Naive B cell (primary cell): ENCODE data around the gene GRK5. TPM values are rescaled to one million over a fixed set of nuclear protein-coding genes. Genes with fewer than 3 reads are reported as not detected.
"Not testable (repeated sequence)": the region's sequence is repeated elsewhere in the genome, so short reads cannot be mapped to it uniquely, and the experiment has no call there.

Experiments used
- ATAC-seq, 2 donors: fragments of 150-1000 bp; cut with Tn5 transposase; 2 replicates each; pipeline ENCODE4 v1.10.0; 2021; ENCODE audit warnings: low read depth in 2 of 2, mild to moderate bottlenecking in 2 of 2, moderate library complexity in 2 of 2
- DNase-seq: peaks from one replicate; pipeline ENCODE4 v3.0.0; 2022
- H3K27ac Mint-ChIP-seq, 6 donors: one replicate each; pipeline ENCODE4 v1.8.0; 2020 to 2022; ENCODE audit warnings: mild to moderate bottlenecking in 6 of 6, mixed read lengths in 6 of 6, moderate library complexity in 5 of 6, inconsistent platforms in 2 of 6
- H3K27me3 Mint-ChIP-seq, 3 donors: one replicate each; pipeline ENCODE4 v1.8.0; 2021 to 2022; ENCODE audit warnings: mixed read lengths in 3 of 3, mild to moderate bottlenecking in 1 of 3
- H3K36me3 Mint-ChIP-seq, 2 donors: one replicate each; pipeline ENCODE4 v1.8.0; 2020 to 2022; ENCODE audit warnings: mixed read lengths in 2 of 2, inconsistent platforms in 1 of 2, mild to moderate bottlenecking in 1 of 2
- H3K4me1 Mint-ChIP-seq, 3 donors: one replicate each; pipeline ENCODE4 v1.8.0; 2020 to 2022; ENCODE audit warnings: mixed read lengths in 3 of 3, inconsistent platforms in 1 of 3, mild to moderate bottlenecking in 1 of 3, moderate library complexity in 1 of 3
- H3K4me3 Mint-ChIP-seq, 8 donors: one replicate each; pipeline ENCODE4 v1.8.0; 2020 to 2022; ENCODE audit warnings: mild to moderate bottlenecking in 8 of 8, mixed read lengths in 8 of 8, moderate library complexity in 8 of 8, inconsistent platforms in 2 of 8
- H3K9me3 Mint-ChIP-seq, 7 donors: one replicate each; pipeline ENCODE4 v1.8.0; 2020 to 2022; ENCODE audit warnings: mixed read lengths in 7 of 7, mild to moderate bottlenecking in 5 of 7, inconsistent platforms in 2 of 7, moderate library complexity in 1 of 7
- polyA plus RNA-seq, 6 donors: library from polyadenylated mRNA; unstranded; fragments of 300-500 nt; fragmentation: Illumina TruSeq; gene quantifications; one replicate each; pipeline ENCODE4 v1.2.3, GENCODE V29; 2021; ENCODE audit warnings: low read depth in 6 of 6

GRK5 gene
- polyA plus RNA-seq, 6 donors from 2014 or later: 7.2 to 24.6 (median 13.7) TPM

DNA sequence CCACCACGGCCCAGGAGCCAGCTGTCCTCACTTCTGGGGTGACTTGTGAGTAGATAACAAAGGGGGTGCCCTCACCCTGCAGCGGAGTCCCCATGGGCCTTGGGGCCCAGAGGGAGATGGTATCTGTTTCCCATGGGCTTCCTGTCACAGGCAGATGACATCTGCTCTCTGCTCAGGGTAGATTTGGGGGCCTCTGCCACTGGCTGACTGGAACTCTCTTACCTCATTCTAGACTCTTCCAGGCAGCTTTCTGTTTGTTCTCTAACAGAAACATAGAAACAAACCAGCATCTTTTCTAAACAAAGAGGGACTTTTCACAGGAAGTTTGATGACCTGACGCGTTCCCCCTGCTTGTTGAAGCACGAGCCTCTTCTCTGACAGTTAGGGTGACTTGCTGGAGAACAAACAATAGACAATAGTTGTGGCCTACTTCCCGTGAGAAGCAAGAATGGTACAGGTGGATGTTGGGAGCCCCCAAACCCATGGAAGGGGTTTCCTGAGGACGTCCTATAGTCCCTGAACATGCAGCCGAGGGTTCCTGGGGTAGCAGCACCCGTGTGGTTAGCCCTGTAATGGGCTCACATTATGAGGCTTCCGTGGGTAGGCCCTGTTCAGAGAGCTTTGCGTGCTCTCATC is 61.6 kb downstream of the GRK5 start:
- no peaks in the 10 kb centered on the region for H3K9me3 Mint-ChIP-seq
- no peaks in the 10 kb centered on the region for H3K27me3 Mint-ChIP-seq
- peak overlapping the region; percentile 100 for H3K27ac Mint-ChIP-seq
- DNase-seq: peak; percentile 92
- peaks cover 53 to 84% (median 67%) of the 10 kb centered on the region in 3 donors for H3K4me1 Mint-ChIP-seq
- no peaks in the 10 kb centered on the region for H3K36me3 Mint-ChIP-seq
- H3K4me3 Mint-ChIP-seq: peak overlapping the region; percentile 13 to 84 (median 70)
- peak; percentile 82 for ATAC-seq

DNA sequence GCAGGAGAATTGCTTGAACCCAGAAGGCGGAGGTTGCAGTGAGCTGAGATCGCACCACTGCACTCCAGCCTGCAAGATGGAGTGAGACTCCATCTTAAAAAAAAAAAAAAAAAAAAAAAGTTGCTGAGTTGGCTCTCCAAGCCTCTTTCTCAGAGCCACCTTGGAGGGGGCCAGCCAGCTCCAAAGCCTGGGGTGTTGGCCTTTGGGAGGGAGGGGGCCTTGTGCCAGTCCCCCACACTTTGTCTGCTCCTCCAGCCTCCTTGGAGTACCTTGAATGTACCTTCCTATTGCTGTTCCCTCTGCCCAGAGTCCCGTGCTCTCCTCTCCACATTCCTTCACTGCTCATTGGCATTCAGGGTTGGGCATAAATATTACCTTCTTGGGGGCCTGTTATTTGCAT is 62.4 kb downstream of the GRK5 start:
- Mint-ChIP-seq H3K4me3 (peak overlapping the region in 6 of 8 donors; percentile 30 to 90 (median 82)), H3K27ac (peak overlapping the region; percentile 100), H3K9me3 (no peaks in the 10 kb centered on the region), H3K4me1 (peaks cover 54 to 84% (median 68%) of the 10 kb centered on the region in 3 donors), H3K27me3 (no peaks in the 10 kb centered on the region), H3K36me3 (no peaks in the 10 kb centered on the region)
- no peak for ATAC-seq
- DNase-seq: no peak

- H3K36me3 Mint-ChIP-seq: no peaks in the 10 kb centered on the region
- H3K27ac Mint-ChIP-seq: peak overlapping the region; percentile 99 to 100 (median 100)
- no peaks in the 10 kb centered on the region for H3K9me3 Mint-ChIP-seq
These were observed 63.5 kb downstream of the GRK5 start for GRCh38 chr10:119270762-119271366.

DNA sequence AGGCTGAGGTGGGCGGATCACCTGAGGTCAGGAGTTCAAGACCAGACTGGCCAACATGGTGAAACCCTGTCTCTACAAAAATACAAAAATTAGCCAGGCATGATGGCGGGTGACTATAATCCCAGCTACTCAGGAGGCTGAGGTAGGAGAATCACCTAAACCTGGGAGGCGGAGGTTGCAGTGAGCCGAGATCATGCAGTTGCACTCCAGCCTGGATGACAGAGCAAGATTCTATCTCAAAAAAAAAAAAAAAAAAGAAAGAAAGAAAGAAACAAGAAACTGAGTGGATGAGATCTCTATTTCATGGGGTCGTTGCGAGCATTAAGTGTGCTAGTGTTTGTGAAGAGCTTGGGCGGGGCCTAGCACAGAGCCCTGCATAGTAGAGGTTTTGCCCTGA is 65.0 kb downstream of the GRK5 start:
- H3K9me3 Mint-ChIP-seq, ATAC-seq, H3K27me3 Mint-ChIP-seq, H3K36me3 Mint-ChIP-seq, DNase-seq: not testable (repeated sequence)
- H3K4me3 Mint-ChIP-seq: peak overlapping the region in 6 of 8 donors; percentile 73 to 83 (median 78)
- H3K4me1 Mint-ChIP-seq: peaks cover 67 to 85% (median 75%) of the 10 kb centered on the region in 3 donors
- peak overlapping the region; percentile 99 to 100 (median 100) for H3K27ac Mint-ChIP-seq

More at GRCh38 chr10:119270762-119271366, 63.5 kb downstream of the GRK5 start:
- H3K4me3 Mint-ChIP-seq: peak overlapping the region; percentile 72 to 90 (median 80)
- ATAC-seq: peak; percentile 13 to 29
- peaks cover 65 to 86% (median 73%) of the 10 kb centered on the region in 3 donors for H3K4me1 Mint-ChIP-seq
- H3K27me3 Mint-ChIP-seq: no peaks in the 10 kb centered on the region
- peak; percentile 74 for DNase-seq

DNA sequence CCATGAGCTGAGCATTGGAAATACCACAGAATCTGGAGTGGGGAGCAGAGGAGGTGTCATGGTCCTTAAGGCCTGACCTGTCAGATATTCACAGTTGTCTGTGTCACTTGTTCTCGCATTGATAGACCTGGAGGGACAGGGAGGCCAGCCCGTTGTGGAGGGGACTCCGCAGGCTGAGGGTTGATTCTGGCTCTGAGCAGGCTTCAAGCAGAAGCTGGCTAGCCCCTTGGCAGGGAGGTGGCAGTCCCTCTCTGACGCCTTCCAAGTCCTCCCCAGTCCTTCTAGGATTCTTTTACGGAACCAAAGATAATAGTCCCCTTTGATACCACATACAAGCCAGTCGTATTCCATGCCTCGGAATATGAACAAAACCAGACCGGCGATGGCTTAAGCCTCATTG is 65.4 kb downstream of the GRK5 start:
- peak overlapping the region; percentile 99 to 100 (median 100) for H3K27ac Mint-ChIP-seq

DNA sequence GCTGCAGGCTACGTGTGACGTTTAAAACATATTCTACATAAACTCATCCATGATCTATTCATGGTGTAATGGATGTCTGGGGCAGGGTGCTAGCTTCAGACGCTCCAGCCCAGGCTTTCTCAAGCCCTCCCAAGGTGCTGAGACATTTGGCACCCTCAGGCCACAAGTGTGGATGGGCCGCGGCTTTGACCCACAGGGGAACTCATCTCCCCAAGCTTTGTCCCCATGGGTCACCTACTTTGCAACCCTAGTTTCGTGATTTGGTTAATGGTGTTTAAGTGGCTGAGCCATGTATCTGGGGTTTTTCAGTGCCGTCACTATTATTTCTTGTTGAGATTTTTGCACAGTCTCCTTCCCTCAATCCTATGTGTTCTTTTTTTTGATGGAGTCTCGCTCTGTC is 66.0 kb downstream of the GRK5 start:
- H3K36me3 Mint-ChIP-seq: no peaks in the 10 kb centered on the region
- no peaks in the 10 kb centered on the region for H3K27me3 Mint-ChIP-seq
- H3K9me3 Mint-ChIP-seq: no peaks in the 10 kb centered on the region
- no peak for DNase-seq
- peak overlapping the region in 2 of 8 donors; percentile 38 to 43 for H3K4me3 Mint-ChIP-seq
- H3K27ac Mint-ChIP-seq: peak overlapping the region; percentile 69 to 100 (median 100)
- H3K4me1 Mint-ChIP-seq: peaks cover 70 to 81% (median 79%) of the 10 kb centered on the region in 3 donors
- no peak for ATAC-seq

More for the DNA sequence above, 65.4 kb downstream of the GRK5 start:
- Mint-ChIP-seq H3K9me3 (no peaks in the 10 kb centered on the region), H3K36me3 (no peaks in the 10 kb centered on the region), H3K4me1 (peaks cover 71 to 83% (median 79%) of the 10 kb centered on the region in 3 donors), H3K27me3 (no peaks in the 10 kb centered on the region), H3K4me3 (peak overlapping the region in 1 of 8 donors; percentile 62)
- ATAC-seq (no peak), DNase-seq (no peak)

DNA sequence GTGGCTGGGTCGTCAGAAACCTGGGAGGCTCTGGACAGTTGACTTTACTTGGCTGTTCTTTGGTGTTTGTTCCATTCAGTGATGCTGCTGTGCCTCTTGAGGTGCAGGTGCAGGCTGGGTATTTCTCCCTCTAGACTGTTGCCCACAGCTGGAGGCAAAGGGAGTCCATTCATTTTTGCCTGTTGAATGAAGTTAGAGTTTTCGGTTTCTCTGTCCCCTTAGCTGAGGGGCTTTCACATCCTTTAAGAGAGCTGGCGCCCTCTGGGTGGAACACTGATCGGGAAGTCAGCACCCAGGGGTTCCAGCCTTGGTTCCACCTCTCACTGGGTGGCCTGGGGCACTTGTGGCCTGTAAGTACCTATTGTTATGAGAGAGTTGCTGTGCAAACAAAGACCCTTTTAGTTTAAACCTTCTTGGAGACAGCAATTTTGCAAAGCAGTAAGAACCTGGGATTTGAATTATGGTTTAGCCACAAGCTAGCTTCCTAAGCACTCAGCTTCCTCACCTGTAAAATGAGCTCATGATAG is 67.2 kb downstream of the GRK5 start:
- Mint-ChIP-seq H3K36me3 (no peaks in the 10 kb centered on the region), H3K27ac (peak overlapping the region; percentile 65 to 100 (median 94)), H3K27me3 (no peaks in the 10 kb centered on the region), H3K4me1 (peaks cover 70 to 81% (median 79%) of the 10 kb centered on the region in 3 donors), H3K4me3 (no peak overlapping the region), H3K9me3 (no peaks in the 10 kb centered on the region)
- DNase-seq (no peak), ATAC-seq (no peak)

DNA sequence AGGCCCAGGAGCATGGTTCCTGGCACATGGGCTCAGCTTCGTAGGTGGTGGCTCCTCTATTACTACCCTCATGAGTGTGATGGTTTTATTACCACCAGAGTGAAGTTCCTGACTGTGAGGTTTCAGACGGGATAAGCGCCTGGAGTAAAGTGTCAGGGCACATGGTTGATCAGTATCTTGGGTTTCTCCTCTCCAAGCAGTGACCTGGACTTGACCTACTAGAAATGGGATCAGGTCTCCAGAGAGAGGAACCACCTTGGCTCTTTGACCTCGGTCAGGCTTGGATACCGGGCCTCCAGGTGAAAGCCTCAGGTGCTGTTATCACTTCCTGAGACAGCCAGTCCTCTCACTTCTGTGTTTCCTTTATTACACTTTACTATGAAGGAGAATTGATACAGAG is 67.7 kb downstream of the GRK5 start:
- Mint-ChIP-seq H3K27me3 (no peaks in the 10 kb centered on the region), H3K27ac (peak overlapping the region; percentile 71 to 100 (median 94)), H3K36me3 (no peaks in the 10 kb centered on the region), H3K4me1 (peaks cover 66 to 81% (median 79%) of the 10 kb centered on the region in 3 donors), H3K4me3 (peak overlapping the region in 1 of 8 donors; percentile 39), H3K9me3 (no peaks in the 10 kb centered on the region)
- DNase-seq (no peak), ATAC-seq (no peak)

GRCh38 chr10:119276194-119276593 is 68.8 kb downstream of the GRK5 start:
- not testable (repeated sequence) for H3K36me3 Mint-ChIP-seq, ATAC-seq
- H3K27ac Mint-ChIP-seq: peak overlapping the region in 2 of 6 donors; percentile 42 to 100

GRCh38 chr10:119278126-119278709 is 70.8 kb downstream of the GRK5 start:
- peak overlapping the region in 1 of 8 donors; percentile 30 for H3K4me3 Mint-ChIP-seq
- peaks cover 58 to 80% (median 80%) of the 10 kb centered on the region in 3 donors for H3K4me1 Mint-ChIP-seq
- H3K36me3 Mint-ChIP-seq: no peaks in the 10 kb centered on the region

More at GRCh38 chr10:119276194-119276593, 68.8 kb downstream of the GRK5 start:
- H3K4me1 Mint-ChIP-seq: peaks cover 66 to 81% (median 79%) of the 10 kb centered on the region in 3 donors
- not testable (repeated sequence) for DNase-seq, H3K9me3 Mint-ChIP-seq, H3K4me3 Mint-ChIP-seq, H3K27me3 Mint-ChIP-seq

DNA sequence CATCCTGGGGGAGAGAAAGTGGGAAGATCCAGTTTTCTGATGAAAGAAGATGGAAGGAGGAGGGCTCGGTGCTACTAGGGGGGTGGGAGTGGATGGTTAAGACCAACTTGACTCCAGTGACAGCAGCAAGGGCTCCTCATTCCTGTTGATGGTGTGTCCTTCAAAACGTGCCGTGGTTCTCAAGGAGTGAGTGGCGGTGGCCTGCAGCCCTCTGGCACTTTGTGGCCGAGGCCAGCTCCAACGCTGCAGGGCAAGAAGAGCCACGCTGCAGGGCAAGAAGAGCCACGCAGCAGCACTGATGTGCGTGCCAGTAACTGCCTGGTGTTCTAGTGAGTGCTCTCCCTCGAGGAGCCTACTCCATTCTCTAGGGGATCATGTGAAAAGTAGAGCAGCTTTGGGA is 72.1 kb downstream of the GRK5 start:
- Mint-ChIP-seq H3K4me3 (no peak overlapping the region), H3K36me3 (no peaks in the 10 kb centered on the region), H3K27ac (peak overlapping the region; percentile 38 to 96 (median 82)), H3K27me3 (no peaks in the 10 kb centered on the region), H3K9me3 (no peaks in the 10 kb centered on the region), H3K4me1 (peaks cover 57 to 80% (median 79%) of the 10 kb centered on the region in 3 donors)
- no peak for DNase-seq
- no peak for ATAC-seq

More at GRCh38 chr10:119278126-119278709, 70.8 kb downstream of the GRK5 start:
- H3K27ac Mint-ChIP-seq: peak overlapping the region in 4 of 6 donors; percentile 70 to 96 (median 90)
- H3K27me3 Mint-ChIP-seq: no peaks in the 10 kb centered on the region
- DNase-seq (no peak), ATAC-seq (no peak)
- H3K9me3 Mint-ChIP-seq: no peaks in the 10 kb centered on the region

GRCh38 chr10:119281581-119282071 is 74.3 kb downstream of the GRK5 start:
- H3K4me3 Mint-ChIP-seq: peak overlapping the region in 1 of 8 donors; percentile 4
- no peaks in the 10 kb centered on the region for H3K36me3 Mint-ChIP-seq

DNA sequence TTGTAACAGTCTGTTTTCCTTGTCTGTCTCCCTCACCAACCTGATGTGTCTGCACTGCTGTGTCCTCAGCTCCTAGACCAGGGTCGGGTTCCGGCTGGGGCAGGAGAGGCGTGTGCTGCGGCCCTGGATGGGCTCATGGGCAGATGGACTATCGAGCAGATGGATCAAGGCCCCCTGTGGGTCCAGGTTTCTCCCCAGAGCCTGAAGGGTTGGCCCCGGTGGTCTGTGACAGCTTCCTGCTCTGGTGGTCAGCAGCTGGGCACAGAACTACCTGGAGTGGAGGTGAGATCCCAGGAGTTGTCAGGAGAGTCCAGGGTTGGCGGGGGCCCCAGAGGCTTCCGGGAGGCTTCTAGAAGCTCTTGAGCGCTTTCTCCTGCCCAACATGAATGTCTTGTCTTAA is 75.1 kb downstream of the GRK5 start:
- DNase-seq (no peak), ATAC-seq (no peak)
- peak overlapping the region in 5 of 6 donors; percentile 33 to 98 (median 96) for H3K27ac Mint-ChIP-seq
- H3K4me1 Mint-ChIP-seq: peaks cover 68 to 92% (median 91%) of the 10 kb centered on the region in 3 donors
- peak overlapping the region in 1 of 8 donors; percentile 20 for H3K4me3 Mint-ChIP-seq
- H3K9me3 Mint-ChIP-seq: no peaks in the 10 kb centered on the region
- H3K36me3 Mint-ChIP-seq: no peaks in the 10 kb centered on the region
- H3K27me3 Mint-ChIP-seq: no peaks in the 10 kb centered on the region

More at GRCh38 chr10:119281581-119282071, 74.3 kb downstream of the GRK5 start:
- H3K9me3 Mint-ChIP-seq: no peaks in the 10 kb centered on the region
- ATAC-seq (no peak), DNase-seq (no peak)
- no peaks in the 10 kb centered on the region for H3K27me3 Mint-ChIP-seq
- peaks cover 65 to 87% (median 85%) of the 10 kb centered on the region in 3 donors for H3K4me1 Mint-ChIP-seq
- H3K27ac Mint-ChIP-seq: peak overlapping the region; percentile 39 to 96 (median 77)
